Activated CD8-positive, alpha-beta memory T cell treated with anti-CD3 and anti-CD28 coated beads for 4 hours (primary cell): ENCODE measurements around the gene LYRM4.

Experiments used
- DNase-seq, 2 donors: peaks; one replicate each; pipeline ENCODE4 v3.0.0-alpha.2; 2020; ENCODE audit warnings: low read depth in 2 of 2

The LYRM4 gene

DNA sequence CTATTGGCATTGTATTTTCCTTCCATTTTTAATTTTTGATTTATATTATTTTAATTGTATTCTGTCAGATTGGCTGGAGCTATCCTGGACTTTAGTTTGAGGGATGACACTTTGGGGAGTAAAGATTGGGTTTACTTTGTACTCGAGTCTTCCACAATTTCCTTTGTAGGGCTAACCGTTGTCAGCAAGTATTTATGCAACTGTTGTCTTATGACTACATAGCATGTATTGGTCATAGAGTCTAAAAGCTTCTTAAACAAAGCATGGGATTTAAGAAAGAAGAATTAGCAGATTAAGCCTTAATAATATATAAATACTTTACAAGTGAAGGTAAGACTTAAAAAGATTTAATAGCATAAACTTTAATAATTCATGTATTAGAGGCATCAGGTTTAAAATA is 20.2 kb upstream of the LYRM4 start:
- DNase-seq: no peak

DNA sequence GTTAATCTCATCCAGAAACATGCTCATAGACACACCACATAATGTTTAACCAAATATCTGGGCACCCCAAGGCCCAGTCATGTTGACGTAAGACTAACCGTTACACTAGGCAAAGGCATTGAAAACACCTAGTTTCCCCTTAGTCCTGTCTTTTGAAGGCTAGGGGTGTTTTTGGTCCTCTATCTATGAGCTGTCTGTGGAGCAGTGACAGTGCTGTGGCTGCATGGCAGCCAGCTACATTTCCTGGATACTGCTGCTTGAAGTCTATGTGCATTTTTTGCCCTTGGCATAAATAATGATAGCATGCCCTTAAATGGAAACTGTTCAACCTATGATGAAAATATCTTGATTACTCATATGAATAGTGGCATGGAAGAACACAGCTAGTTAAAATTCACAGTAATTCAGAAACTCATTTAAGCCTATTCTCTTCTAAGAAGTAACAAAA is 19.2 kb upstream of the LYRM4 start:
- no peak for DNase-seq

DNA sequence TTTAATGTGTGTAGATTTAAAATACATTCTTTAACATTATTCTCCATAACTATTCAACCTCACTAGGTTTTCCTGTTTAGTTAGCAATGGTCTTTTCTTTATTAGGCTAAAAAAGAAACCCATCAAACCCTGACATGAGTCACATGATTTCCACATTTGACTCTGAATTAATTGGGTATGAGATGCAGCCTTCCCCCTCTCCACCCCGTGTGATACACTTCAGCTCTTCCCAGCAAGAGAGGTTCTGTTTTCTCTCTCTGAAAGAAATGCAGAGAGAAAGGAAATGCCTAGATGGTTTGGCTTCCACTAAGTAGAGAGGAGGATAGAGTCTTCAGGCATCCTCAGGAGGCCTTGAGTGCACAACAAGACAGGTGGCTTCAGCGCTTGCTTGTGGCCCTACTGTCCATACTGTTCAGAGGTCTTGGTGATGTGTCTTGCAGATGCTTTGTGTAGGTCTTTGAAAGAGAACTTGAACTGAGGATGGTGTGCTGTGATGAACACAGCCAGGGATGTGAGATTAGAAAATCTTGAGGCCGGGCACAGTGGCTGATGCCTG is 17.9 kb upstream of the LYRM4 start:
- no peak for DNase-seq

DNA sequence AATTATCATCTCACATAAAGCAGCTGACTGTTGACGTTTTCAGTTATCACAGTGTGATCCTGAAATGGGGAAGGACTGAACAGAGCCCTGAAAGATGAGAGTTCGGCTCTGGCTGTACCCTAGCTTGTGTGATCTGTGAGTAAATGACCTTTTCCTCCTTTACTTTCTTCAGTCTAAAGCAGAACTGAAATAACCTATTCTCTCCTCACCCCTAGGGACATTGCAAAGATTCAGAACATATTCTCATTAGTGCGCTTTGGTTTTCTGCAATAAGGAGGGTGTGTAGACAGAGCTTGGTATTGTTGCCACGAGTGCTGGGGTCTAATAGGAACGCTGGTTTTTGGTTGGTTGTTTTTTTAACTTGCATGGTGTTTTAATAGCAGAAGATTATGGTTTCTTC is 17.3 kb upstream of the LYRM4 start:
- DNase-seq: no peak

DNA sequence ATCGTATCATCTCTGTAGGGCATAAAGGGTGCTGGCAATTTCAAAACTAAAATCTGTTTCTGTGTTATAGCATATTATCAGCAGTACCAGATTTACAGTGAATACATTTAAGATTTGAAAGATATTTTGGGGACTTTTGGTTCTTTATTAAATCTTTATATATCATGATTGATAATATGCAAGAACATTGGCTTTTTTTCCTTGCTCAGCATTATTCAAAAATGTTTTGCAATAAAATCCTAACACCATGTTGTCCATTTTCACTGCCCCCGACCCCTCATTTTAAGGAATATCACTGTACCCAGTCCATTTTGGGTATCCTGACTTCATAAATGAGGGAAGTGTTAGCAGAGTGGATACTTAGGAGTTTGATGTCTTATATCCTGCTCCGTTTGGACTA is 16.8 kb upstream of the LYRM4 start:
- DNase-seq: no peak

DNA sequence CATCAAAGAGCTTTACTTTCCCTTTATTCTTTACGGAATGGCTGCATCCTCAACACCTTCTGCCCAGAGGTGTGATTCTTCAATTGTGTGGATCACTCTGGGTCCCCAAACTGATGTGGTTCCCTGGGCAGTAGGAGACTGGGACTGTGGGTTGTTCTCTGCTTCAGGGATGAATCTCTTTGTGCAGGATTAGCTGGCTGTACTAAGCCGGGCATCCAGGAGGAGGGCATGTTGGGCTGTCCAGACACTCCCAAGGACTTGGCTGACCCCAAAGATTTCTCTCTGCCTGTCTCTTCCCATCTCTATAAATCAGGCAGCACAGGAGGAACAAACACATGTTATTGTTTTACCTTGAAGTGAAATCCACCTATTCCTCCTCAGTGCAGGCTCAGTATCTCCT is 15.8 kb upstream of the LYRM4 start:
- DNase-seq: no peak

DNA sequence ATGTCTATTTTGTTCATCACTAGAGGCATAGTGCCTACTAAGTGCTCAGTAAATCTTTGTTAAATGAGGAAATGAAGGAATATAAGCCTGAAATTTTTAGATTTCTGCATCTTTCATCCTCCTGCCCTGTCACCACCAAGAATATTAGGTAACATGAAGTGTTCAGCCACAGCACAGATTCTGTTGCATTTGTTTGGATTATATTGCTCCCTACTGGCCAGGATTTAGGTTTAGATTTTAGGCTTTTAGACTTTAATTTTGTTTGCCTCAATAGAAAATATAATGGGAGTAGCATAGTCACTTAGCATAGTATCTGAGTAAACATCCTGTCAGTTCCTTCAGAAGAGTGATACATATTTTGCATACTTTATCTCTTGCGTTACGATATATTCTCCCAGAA is 14.7 kb upstream of the LYRM4 start:
- no peak for DNase-seq

DNA sequence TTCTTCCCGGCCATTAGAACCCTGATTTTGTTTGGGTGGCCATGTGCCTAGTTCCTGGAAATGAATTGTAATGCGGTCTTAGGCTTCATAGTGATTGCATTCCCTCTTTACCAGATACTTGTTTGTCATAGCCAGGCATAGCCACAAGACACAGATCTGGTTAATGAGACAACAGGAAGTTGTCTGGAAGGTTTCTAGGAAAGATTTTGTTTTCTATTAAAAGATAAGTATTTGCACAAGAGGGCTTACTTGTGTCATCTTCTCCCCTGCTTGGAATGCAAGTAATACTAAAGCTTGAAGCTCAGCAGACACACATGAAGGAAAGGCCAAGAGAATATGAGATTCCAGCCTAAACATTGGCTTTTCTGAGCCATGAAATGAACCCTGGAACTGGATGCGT is 13.5 kb upstream of the LYRM4 start:
- no peak for DNase-seq

DNA sequence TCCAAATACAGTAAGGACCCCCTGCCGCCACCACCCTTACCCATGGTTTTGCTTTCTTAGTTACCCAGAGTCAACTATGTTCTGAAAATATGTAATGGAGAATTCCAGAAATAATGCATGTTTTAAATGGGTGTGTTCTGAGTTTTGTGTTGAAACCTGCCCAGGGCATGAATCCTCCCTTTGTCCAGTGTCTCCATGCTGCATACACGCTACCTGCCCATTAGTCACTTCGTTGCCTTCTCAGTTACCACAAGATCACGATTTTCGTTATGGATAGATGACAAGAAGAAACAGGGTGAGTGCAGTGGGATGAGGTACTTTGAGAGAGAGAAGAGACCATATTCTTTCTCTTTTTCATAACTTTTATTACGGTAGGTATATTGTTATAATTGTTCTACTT is 11.2 kb upstream of the LYRM4 start:
- DNase-seq: no peak

DNA sequence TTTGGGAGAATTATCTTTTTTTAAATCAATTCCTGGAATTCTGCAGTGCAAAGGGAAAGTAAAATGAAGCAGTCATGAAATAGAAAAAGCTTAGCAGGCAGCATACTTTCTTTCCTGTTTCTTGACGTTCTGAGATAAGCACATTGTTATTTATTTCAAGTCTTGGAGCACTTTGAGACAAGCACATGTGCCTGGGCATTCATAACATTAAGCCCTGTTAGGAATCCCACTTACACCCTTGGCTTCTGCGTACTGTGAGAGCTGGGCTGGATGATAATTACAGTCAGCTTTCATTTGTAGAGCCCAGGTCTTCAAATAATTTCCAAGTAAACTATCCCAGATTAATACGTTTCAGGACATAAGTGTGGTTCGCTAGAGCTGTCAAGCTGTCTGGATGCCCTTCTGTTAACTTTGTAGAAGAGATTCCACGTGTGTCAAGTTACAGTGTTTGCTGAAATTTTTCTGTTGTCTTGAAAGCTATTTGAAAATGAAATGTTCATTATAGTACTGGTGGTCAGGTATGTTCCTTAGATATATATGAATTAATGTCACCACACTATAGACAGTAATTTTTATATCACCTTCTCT is 9.4 kb upstream of the LYRM4 start:
- DNase-seq: no peak

DNA sequence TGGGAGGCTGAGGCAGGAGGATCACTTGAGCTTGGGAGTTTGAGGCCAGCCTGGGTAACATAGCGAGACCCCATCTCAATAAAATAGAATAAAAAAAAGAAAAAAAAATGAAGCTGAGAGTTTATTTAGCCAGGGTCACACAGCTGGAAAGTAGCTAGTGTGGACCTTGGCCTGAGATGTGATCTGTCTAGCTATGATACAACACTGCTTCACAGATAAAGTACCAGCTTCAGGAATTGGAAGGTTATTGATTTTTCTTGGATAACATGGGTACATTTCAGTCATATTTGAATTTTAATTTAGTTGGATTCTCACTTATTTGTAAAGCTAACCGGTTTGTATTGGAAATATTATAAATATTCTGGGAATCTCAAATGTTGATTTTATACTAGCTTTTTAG is 5.7 kb upstream of the LYRM4 start:
- no peak for DNase-seq

DNA sequence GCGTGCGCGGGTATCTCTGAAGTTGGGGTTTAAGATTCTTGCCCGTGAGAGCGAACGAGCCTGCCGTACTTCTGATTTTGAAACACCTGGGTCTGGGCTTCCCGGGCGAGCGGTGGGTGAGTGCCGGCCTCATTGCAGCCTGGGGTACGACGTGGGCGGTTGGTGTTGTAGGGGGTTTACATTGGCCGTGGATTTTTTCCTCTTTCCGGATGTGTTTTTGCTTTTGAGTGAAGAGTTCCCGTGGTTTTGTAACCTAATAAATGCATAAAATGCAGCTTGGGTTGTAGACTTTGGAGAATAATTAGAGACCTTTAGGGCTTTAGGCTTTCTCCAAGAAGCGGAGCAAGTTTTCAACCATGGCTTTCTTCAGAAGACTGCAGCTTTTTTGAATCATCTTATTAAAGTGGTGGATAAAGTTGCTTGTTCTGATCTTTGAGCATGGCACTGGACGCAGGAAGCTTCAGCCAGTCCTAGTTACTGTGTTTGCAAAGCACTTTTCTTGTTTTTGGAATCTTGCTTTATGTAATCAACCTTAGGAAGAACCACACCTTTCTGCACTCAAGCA is 877 bp upstream of the LYRM4 start:
- DNase-seq: no peak

DNA sequence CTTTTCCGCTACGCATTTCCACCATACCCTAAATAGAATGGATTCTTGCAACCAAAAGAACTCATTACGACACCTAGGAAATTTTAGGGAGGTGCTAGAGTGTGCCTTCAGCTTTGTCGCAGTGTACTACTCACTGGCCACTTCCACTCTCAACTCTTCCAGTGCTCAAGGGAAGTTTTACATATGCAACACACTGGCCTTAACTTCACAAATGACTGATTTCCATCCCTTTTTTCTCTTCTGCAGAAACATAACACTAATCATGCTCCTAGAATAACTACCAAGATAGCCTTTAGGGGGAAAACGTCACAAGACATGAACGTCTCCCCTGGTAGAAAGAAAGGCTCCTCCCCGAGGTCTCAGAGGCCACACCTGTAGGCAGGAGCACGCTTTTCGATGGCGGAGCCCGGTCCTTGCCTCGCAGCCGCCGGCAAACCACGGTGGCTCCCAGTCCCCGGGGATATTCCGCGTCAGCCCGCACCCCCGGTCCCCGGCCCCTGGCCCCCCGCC is 584 bp downstream of the LYRM4 start:
- DNase-seq: peak; percentile 58 to 63

DNA sequence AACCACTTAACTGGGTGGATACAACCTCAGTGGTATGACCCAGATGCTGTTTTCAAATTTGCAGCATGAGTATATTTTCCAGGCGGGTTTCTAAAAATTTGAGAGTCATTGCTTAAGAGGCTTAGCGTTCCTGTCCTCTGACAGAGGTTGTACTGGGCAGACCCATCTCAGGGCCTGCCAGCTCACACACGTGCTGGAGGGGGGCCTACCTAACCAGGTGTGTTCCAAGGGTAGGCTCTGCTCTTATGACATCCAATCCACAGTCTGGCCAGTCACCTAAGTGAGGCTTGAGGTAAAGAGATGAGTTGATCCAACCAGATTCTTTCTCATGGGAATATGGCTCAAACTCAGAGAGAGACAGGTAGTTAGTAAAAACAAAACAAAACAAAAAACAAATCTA is 1.3 kb downstream of the LYRM4 start:
- no peak for DNase-seq

DNA sequence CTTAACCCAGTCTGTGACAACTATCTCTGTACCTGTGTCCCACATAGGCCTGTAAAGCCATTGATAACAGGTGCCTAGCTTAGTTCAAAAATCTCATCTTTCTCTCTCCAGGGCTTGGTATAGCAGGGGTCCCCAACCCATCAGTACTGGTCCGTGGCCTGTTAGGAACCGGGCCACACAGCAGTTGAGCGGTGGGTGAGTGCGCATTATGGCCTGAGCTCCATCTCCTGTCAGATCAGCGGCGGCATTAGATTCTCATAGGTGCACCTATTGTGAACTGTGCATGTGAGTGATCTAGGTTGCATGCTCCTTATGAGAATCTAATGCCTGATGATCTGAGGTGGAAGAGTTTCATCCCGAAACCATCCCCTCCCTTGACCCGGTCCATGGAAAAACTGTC is 3.4 kb downstream of the LYRM4 start:
- no peak for DNase-seq

DNA sequence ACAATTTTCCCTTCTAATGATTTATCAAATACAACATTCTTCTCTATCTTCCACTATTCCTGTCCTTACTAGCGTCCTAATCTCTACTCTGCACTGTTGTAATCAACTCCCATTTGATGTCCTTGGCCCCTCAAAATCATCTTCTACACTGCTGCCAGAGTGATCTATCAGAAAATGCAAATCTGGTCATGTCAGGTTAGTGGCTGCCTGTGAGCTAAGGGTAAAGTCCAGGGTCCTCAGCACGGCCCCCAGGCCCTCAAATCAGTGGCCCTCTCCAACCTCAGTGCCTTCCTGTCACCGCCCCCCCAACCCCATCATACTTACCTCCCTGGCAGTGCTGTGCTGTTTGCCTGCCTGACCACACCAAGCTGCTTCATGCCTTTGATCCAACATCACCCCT is 3.8 kb downstream of the LYRM4 start:
- DNase-seq: no peak

DNA sequence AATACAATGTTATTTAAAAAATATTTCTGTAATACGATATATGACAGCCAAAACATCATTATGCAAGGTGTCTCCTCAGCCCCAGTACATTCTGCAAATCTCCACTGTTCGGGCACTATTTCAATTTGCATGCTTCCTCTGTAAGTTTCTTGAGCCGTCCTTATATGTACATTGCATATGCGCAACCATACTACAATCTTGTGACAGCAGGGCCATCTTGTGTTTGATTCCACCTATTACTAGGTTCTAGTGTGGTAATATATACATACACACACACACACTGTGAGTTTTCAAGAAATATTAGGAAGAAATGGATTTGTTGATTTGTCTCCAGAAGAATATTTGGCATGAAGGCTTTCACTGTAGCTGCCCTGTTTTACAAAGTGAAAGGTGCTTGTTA is 9.8 kb downstream of the LYRM4 start:
- no peak for DNase-seq

DNA sequence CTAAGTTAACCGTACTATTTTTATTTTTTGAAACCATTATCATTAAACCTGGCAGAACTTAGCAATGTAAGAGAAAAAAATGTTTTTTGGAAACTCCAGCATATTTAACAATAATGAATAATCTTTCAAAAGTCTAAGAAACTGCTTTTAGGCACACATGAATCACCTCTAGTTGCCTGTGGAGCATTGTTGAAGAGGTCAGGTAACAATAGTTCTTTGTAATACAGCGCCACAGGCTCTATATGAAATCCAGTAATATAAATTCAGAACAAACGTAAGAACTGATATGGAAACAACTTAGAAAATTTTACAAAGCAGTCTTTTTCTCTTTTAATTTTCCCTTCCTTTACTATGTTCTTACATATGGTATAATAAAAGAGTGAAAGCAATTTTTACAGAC is 10.3 kb downstream of the LYRM4 start:
- no peak for DNase-seq

DNA sequence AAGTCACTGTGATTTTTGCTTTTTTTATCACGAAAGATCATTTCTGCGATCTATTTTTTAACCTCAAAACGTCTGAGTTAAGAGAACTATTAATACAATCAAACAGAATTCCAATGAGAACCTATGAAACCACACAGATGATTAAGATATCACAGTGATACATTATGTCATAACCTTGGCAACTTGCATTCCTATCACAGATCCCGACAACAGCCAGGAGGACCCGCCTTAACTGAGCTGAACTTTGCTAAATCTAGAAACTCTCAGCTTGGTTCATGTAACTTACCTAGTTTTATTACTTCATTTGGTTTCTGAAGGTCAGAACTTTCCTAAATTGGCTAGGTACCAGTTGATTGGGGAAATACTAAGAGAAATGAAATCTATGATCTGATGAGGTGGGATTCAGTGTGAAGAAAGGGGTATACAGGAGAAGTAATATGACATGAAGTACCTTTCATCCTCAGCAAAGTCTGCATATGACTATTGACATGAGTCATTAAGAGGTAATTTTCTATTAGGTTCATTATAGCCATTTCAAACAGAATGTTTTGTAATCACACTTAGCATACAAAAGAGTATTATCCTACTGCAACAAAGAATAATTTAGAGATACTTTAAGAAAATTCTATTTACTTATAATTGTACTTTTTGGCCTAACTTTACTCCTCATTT is 11.2 kb downstream of the LYRM4 start:
- DNase-seq: no peak

DNA sequence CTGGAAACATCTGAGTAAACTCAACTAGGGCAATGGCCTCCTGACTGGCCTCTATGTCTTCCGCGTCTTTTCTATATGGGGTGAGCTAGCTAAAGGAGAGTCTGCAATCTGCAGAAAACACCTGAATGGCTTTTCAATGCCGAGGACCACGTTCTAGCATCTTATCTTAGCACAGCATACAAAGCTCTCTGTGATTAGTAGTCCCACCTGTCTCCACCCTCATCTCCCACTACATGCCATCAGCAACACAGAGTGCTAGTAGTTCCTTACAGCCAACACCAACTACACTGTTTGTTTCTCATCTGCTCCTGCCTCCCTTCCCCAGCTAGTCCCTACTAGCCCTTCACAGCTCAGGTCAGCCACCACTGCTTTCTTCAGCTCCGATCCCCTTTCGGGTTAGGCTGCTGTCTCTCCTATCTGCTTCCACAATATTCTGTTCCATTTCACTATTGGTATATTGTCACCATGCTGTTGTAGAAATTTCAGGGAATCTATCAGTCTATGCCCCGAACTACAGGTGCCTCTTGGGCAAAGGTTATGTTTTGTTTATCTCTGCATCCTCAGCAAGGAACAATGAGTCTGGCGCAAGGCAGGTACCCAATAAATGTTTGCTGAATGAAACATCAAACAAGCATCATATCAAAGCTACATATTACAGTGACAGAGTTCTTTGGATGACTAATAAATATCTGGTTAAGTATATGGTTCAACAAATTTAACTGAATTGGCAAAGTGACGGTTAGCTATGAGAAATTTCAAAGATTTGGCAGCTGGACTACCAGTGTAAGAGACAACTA is 12.2 kb downstream of the LYRM4 start:
- DNase-seq: no peak

DNA sequence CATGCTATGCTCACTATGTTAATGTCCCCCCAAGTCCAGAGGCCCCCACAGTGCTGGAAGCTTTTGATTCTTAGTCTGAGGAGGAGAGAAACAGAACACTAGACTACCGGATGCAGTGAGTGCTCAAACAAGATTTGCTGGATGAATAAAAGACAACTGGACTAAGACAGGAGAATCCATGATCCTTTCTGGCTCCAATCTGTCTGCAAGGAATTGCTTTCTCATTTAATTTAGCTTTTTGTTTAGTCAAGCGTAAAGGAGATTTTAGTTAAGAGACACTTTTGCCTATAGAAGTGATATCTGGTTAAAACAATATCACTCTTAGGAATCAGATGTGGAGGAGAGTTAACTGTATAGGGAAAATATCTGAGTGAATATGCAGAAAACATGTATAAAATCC is 13.5 kb downstream of the LYRM4 start:
- DNase-seq: no peak
